HL-60 (cell line): ENCODE measurements around the gene CNDP1.

Experiments used
- CTCF ChIP-seq: IDR thresholded peaks from one replicate; pipeline ENCODE4 v1.5.1; 2011; ENCODE audit warnings: low read length, control low read depth, inconsistent platforms; ENCODE audit not compliant: insufficient read depth
- POLR2AphosphoS5 ChIP-seq: IDR thresholded peaks from 2 replicates; pipeline ENCODE4 v1.6.1; 2012; ENCODE audit warnings: low read depth

- TF ChIP-seq CTCF, result no peak
- TF ChIP-seq POLR2AphosphoS5, result no peak
Observed at GRCh38 chr18:74522635-74523548, 11.4 kb upstream of the CNDP1 start.
